H9 (cell line): ENCODE measurements around the gene MYCBPAP. TPM values are rescaled to one million over a fixed set of nuclear protein-coding genes. Genes with fewer than 3 reads are reported as not detected.

Experiments used
- DNase-seq: peaks from one replicate; pipeline ENCODE4 v3.0.0-alpha.2; 2017
- H2AFZ ChIP-seq: one replicate; pipeline ENCODE4 v1.6.1; 2013; ENCODE audit warnings: mild to moderate bottlenecking, low read length, control low read depth, moderate library complexity
- H2AK5ac ChIP-seq: 2 replicates; pipeline ENCODE4 v1.6.1; 2013; ENCODE audit warnings: low read length, control low read depth, mixed read lengths; ENCODE audit not compliant: insufficient read length
- H2BK120ac ChIP-seq: one replicate; pipeline ENCODE4 v1.6.1; 2013; ENCODE audit warnings: low read depth, mild to moderate bottlenecking, low read length, control low read depth, inconsistent platforms; ENCODE audit not compliant: poor library complexity, severe bottlenecking
- H2BK12ac ChIP-seq: 2 replicates; pipeline ENCODE4 v1.6.1; 2013; ENCODE audit warnings: low read length, control low read depth, mixed read lengths, low read depth; ENCODE audit not compliant: insufficient read length
- H2BK15ac ChIP-seq: 2 replicates; pipeline ENCODE4 v1.6.1; 2013; ENCODE audit warnings: low read depth, low read length, control low read depth
- H2BK20ac ChIP-seq: one replicate; pipeline ENCODE4 v1.6.1; 2013; ENCODE audit warnings: low read depth, mild to moderate bottlenecking, low read length, control low read depth, inconsistent platforms; ENCODE audit not compliant: poor library complexity, severe bottlenecking
- H2BK5ac ChIP-seq: 2 replicates; pipeline ENCODE4 v1.6.1; 2013; ENCODE audit warnings: low read length, control low read depth, mixed read lengths; ENCODE audit not compliant: insufficient read length
- H3K14ac ChIP-seq: 2 replicates; pipeline ENCODE4 v1.6.1; 2013; ENCODE audit warnings: low read length, control low read depth; ENCODE audit not compliant: insufficient read depth
- H3K18ac ChIP-seq: 2 replicates; pipeline ENCODE4 v1.6.1; 2013; ENCODE audit warnings: low read depth, mild to moderate bottlenecking, mixed read lengths, low read length, control low read depth; ENCODE audit not compliant: insufficient read length
- H3K23ac ChIP-seq: 2 replicates; pipeline ENCODE4 v1.6.1; 2013; ENCODE audit warnings: low read length, control low read depth, mixed read lengths, low read depth; ENCODE audit not compliant: insufficient read length
- H3K23me2 ChIP-seq: 2 replicates; pipeline ENCODE4 v1.6.1; 2013; ENCODE audit warnings: low read depth, mild to moderate bottlenecking, mixed read lengths, low read length, control low read depth; ENCODE audit not compliant: insufficient read length, poor library complexity, severe bottlenecking
- H3K27ac ChIP-seq: 2 replicates; pipeline ENCODE4 v1.5.1; 2013; ENCODE audit warnings: low read length, control low read depth, mixed read lengths, low read depth; ENCODE audit not compliant: insufficient read length
- H3K27me3 ChIP-seq: 2 replicates; pipeline ENCODE4 v1.6.1; 2013; ENCODE audit warnings: low read length, control low read depth, inconsistent platforms; ENCODE audit not compliant: insufficient read depth
- H3K4ac ChIP-seq: 2 replicates; pipeline ENCODE4 v1.6.1; 2013; ENCODE audit warnings: low read depth, mild to moderate bottlenecking, control low read depth, inconsistent platforms, low read length, moderate library complexity
- H3K4me1 ChIP-seq: 2 replicates; pipeline ENCODE4 v1.6.1; 2013; ENCODE audit warnings: low read length, control low read depth, inconsistent platforms; ENCODE audit not compliant: insufficient read depth
- H3K4me2 ChIP-seq: 2 replicates; pipeline ENCODE4 v1.6.1; 2013; ENCODE audit warnings: low read length, control low read depth, mixed read lengths; ENCODE audit not compliant: insufficient read length, insufficient read depth
- H3K56ac ChIP-seq: 2 replicates; pipeline ENCODE4 v1.6.1; 2013; ENCODE audit warnings: low read depth, mild to moderate bottlenecking, mixed read lengths, low read length, control low read depth; ENCODE audit not compliant: insufficient read length
- H3K79me1 ChIP-seq: 2 replicates; pipeline ENCODE4 v1.6.1; 2013; ENCODE audit warnings: low read depth, mild to moderate bottlenecking, moderate library complexity, low read length, control low read depth, inconsistent platforms; ENCODE audit not compliant: insufficient read depth, poor library complexity, severe bottlenecking
- H3K79me2 ChIP-seq: 2 replicates; pipeline ENCODE4 v1.6.1; 2013; ENCODE audit warnings: low read length, control low read depth, inconsistent platforms; ENCODE audit not compliant: insufficient read depth
- H3K9ac ChIP-seq: 2 replicates; pipeline ENCODE4 v1.6.1; 2013; ENCODE audit warnings: low read length, control low read depth, mixed read lengths; ENCODE audit not compliant: insufficient read length; ENCODE audit errors: extremely low read depth
- H3K9me3 ChIP-seq: one replicate; pipeline ENCODE4 v1.6.1; 2013; ENCODE audit warnings: low read depth, low read length, inconsistent platforms; ENCODE audit not compliant: control insufficient read depth
- H3T11ph ChIP-seq: one replicate; pipeline ENCODE4 v1.6.1; 2013; ENCODE audit warnings: mild to moderate bottlenecking, low read length, control low read depth, inconsistent platforms
- H4K20me1 ChIP-seq: one replicate; pipeline ENCODE4 v1.6.1; 2013; ENCODE audit not compliant: control insufficient read depth, insufficient read length, insufficient read depth
- H4K5ac ChIP-seq: 2 replicates; pipeline ENCODE4 v1.6.1; 2013; ENCODE audit warnings: low read depth, mild to moderate bottlenecking, mixed read lengths, low read length, control low read depth; ENCODE audit not compliant: insufficient read length
- H4K8ac ChIP-seq: replicated peaks from 2 replicates; pipeline ENCODE4 v1.6.1; 2013; ENCODE audit warnings: low read length, control low read depth, mixed read lengths, low read depth; ENCODE audit not compliant: insufficient read length
- H4K91ac ChIP-seq: 2 replicates; pipeline ENCODE4 v1.6.1; 2013; ENCODE audit warnings: low read depth, mild to moderate bottlenecking, moderate library complexity, mixed read lengths, low read length, control low read depth; ENCODE audit not compliant: insufficient read length
- H3K27ac Mint-ChIP-seq, 3 experiments: 2 replicates in 2 of 3; 3 replicates in 1 of 3; pipeline ENCODE4 v1.8.0; 2020 to 2021; ENCODE audit warnings: mixed read lengths in 3 of 3, mild to moderate bottlenecking in 1 of 3, moderate library complexity in 1 of 3
- H3K27me3 Mint-ChIP-seq: 2 replicates; pipeline ENCODE4 v1.8.0; 2021; ENCODE audit warnings: low read depth, mild to moderate bottlenecking, moderate library complexity, mixed read lengths
- H3K36me3 Mint-ChIP-seq, 3 experiments: 2 replicates in 2 of 3; 3 replicates in 1 of 3; pipeline ENCODE4 v1.8.0; 2020 to 2021; ENCODE audit warnings: low read depth in 3 of 3, mixed read lengths in 3 of 3; ENCODE audit not compliant: insufficient read depth in 1 of 3
- H3K4me1 Mint-ChIP-seq, 2 experiments: 2 replicates each; pipeline ENCODE4 v1.8.0; 2020; ENCODE audit warnings: mixed read lengths in 2 of 2
- H3K4me3 Mint-ChIP-seq, 2 experiments: 2 replicates in 1 of 2; 3 replicates in 1 of 2; pipeline ENCODE4 v1.8.0; 2020 to 2021; ENCODE audit warnings: mild to moderate bottlenecking in 2 of 2, mixed read lengths in 2 of 2, moderate library complexity in 1 of 2
- H3K9me3 Mint-ChIP-seq, 2 experiments: 2 replicates in 1 of 2; 3 replicates in 1 of 2; pipeline ENCODE4 v1.8.0; 2020; ENCODE audit warnings: mild to moderate bottlenecking in 2 of 2, mixed read lengths in 2 of 2, moderate library complexity in 1 of 2
- CTCF ChIP-seq: fragments of 200-600 bp; sonication (generic); conservative IDR thresholded peaks from 3 replicates; pipeline ENCODE4 v1.8.0; 2021; ENCODE audit warnings: antibody characterized with exemption, mild to moderate bottlenecking
- WGBS: extraction: QIAGEN DNeasy Blood & Tissue Kit; methylation state at CpG from one replicate; pipeline ENCODE4 v1.1.7; 2013; ENCODE audit warnings: missing lambda C conversion rate, low lambda C conversion rate, mixed read lengths; ENCODE audit not compliant: insufficient read length; ENCODE audit errors: extremely low coverage; 5-methylcytosine and 5-hydroxymethylcytosine counted together
- total RNA-seq: library from RNA; stranded (reverse); gene quantifications from 2 replicates; pipeline ENCODE4 v1.2.1, GENCODE V29; 2021

MYCBPAP gene
- total RNA-seq, 1 experiment from 2014 or later: 1.7 TPM

- no CpG with 5 or more reads among the region's 7 CpGs for WGBS
Observed at GRCh38 chr17:50482516-50482915, 25.7 kb upstream of the MYCBPAP start.

More at GRCh38 chr17:50482516-50482915, 25.7 kb upstream of the MYCBPAP start:
- H3K27me3 ChIP-seq: no peaks in the 10 kb centered on the region
- Mint-ChIP-seq H3K27me3 (peaks cover 5% of the 10 kb centered on the region), H3K27ac (peak overlapping the region in 1 of 3 experiments; percentile 67; a peak in 1 of 7 replicates), H3K9me3 (no peaks in the 10 kb centered on the region), H3K4me3 (no peak overlapping the region), H3K36me3 (peaks cover 2 to 37% (median 36%) of the 10 kb centered on the region in 3 experiments), H3K4me1 (peaks cover 11 to 12% of the 10 kb centered on the region in 2 experiments)
- H3K9ac ChIP-seq: no peak overlapping the region
- H4K91ac ChIP-seq: no peak overlapping the region
- H3K14ac ChIP-seq: no peak overlapping the region
- no peak overlapping the region for H3K27ac ChIP-seq
- H4K5ac ChIP-seq: no peak overlapping the region
- H3K18ac ChIP-seq: no peak overlapping the region
- no peak overlapping the region for H3K23ac ChIP-seq
- no peaks in the 10 kb centered on the region for H3K9me3 ChIP-seq
- H3K4me2 ChIP-seq: no peak overlapping the region
- no peaks in the 10 kb centered on the region for H4K20me1 ChIP-seq
- no peak overlapping the region for H2BK12ac ChIP-seq
- H2AK5ac ChIP-seq: no peak overlapping the region
- no peak overlapping the region for H2BK20ac ChIP-seq
- H2AFZ ChIP-seq: no peak overlapping the region
- H3K4ac ChIP-seq: no peak overlapping the region
- H3K79me1 ChIP-seq: no peaks in the 10 kb centered on the region
- no peak overlapping the region for H2BK120ac ChIP-seq
- no peak overlapping the region for H4K8ac ChIP-seq
- no peak overlapping the region for H3K56ac ChIP-seq
- no peak overlapping the region for H2BK5ac ChIP-seq
- no peaks in the 10 kb centered on the region for H3K23me2 ChIP-seq
- H3K79me2 ChIP-seq: no peaks in the 10 kb centered on the region
- no peak overlapping the region for H2BK15ac ChIP-seq
- peak; percentile 94 for DNase-seq
- H3K4me1 ChIP-seq: no peaks in the 10 kb centered on the region
- no peak overlapping the region for H3T11ph ChIP-seq
- TF ChIP-seq CTCF: peak; percentile 92
